ENCODE results near the gene PLXNA3. TPM values are rescaled to one million over a fixed set of nuclear protein-coding genes. Genes with fewer than 3 reads are reported as not detected.
"Not testable (repeated sequence)": the region's sequence is repeated elsewhere in the genome, so short reads cannot be mapped to it uniquely, and the experiment has no call there.

PLXNA3 gene
- total and polyA plus RNA-seq, 10 of the 15 experiments (the other 5 are each of a cell fraction or from before 2014, with no cell fraction given): 0.26 to 26.8 (median 3.4) TPM

GRCh38 chrX:154496591-154497137 is 38.6 kb downstream of the PLXNA3 start:
- H3K9me3 ChIP-seq (replicated peaks; ENCODE audit: control insufficient read depth, insufficient read depth, low read length); intact Hi-C loops (cut with micrococcal nuclease; ENCODE audit: unreplicated experiment); H3K27me3 ChIP-seq (replicated peaks in 1 of 2; ENCODE audit: control insufficient read depth in 2 of 2, insufficient read depth in 2 of 2, low read length in 1 of 2); H3K79me2 ChIP-seq (ENCODE audit: control insufficient read depth, insufficient read depth, low read length); BruUV-seq (replicated peaks); H3K4me2 ChIP-seq (ENCODE audit: control insufficient read depth, insufficient read depth); ATAC-seq; H3K36me3 ChIP-seq (ENCODE audit: control insufficient read depth in 2 of 2, insufficient read depth in 2 of 2, low read length in 1 of 2); H3K4me3 ChIP-seq; H3K9ac ChIP-seq (ENCODE audit: control insufficient read depth, insufficient read depth, low read length); FAIRE-seq; DNase-seq (ENCODE audit: low read depth, low spot score); H3K4me1 ChIP-seq (ENCODE audit: control insufficient read depth, insufficient read depth, low read length); in situ Hi-C loops (cut with MboI); H4K20me1 ChIP-seq (ENCODE audit: control insufficient read depth, insufficient read depth): not testable (repeated sequence)
- SMC1A ChIA-PET (ENCODE audit: uncharacterized antibody, unreplicated experiment): interaction anchor here (0.6 to 1.6 kb wide), 2 partner anchors 31 to 33 kb away, joined by 3 to 7 read pairs; no protein-coding TSS in a partner anchor
- Histone ChIP-seq H2AFZ (ENCODE audit: control insufficient read depth, low read depth, low read length) (peak overlapping the region; percentile 9; the same call in 1 of the 2 replicates), H3K27ac (ENCODE audit: control insufficient read depth, insufficient read depth) (peak overlapping the region; percentile 4; the same call in 1 of the 2 replicates)
- CTCF ChIA-PET: interaction anchor here (1.6 to 2.6 kb wide), 2 partner anchors 19 to 31 kb away, joined by 3 to 9 read pairs; no protein-coding TSS in a partner anchor
- POLR2A ChIA-PET: interaction anchor here (1.1 kb wide), 1 partner anchor 30 kb away, joined by 3 read pairs; no protein-coding TSS in a partner anchor
- RAD21 ChIA-PET (ENCODE audit: unreplicated experiment): interaction anchor here (0.8 to 1.1 kb wide), 2 partner anchors 10 to 30 kb away, joined by 3 to 4 read pairs; partner anchors contain the start of gene UBL4A
- WGBS (ENCODE audit: insufficient coverage, insufficient replicate concordance, low lambda C conversion rate, missing lambda C conversion rate): 12% methylated on average over 4 of the region's 4 CpGs
- 0 out of 2 replicates have a peak, but pooled peaks have one; percentile 22 for TF ChIP-seq SPI1 (IDR thresholded peaks at IDR 0.05; ENCODE audit: borderline replicate concordance, insufficient read depth, low read depth, low read length)

- ATAC-seq; H2AFZ ChIP-seq (ENCODE audit: control insufficient read depth, low read depth, low read length); RAD21 ChIA-PET (ENCODE audit: unreplicated experiment); H3K36me3 ChIP-seq (ENCODE audit: control insufficient read depth in 2 of 2, insufficient read depth in 2 of 2, low read length in 1 of 2); FAIRE-seq; DNase-seq (ENCODE audit: low read depth, low spot score); H3K9me3 ChIP-seq (replicated peaks; ENCODE audit: control insufficient read depth, insufficient read depth, low read length); SMC1A ChIA-PET (ENCODE audit: uncharacterized antibody, unreplicated experiment); H3K9ac ChIP-seq (ENCODE audit: control insufficient read depth, insufficient read depth, low read length); H4K20me1 ChIP-seq (ENCODE audit: control insufficient read depth, insufficient read depth); H3K4me3 ChIP-seq; H3K79me2 ChIP-seq (ENCODE audit: control insufficient read depth, insufficient read depth, low read length); CTCF ChIA-PET; H3K27ac ChIP-seq (ENCODE audit: control insufficient read depth, insufficient read depth); H3K4me1 ChIP-seq (ENCODE audit: control insufficient read depth, insufficient read depth, low read length); intact Hi-C loops (cut with micrococcal nuclease; ENCODE audit: unreplicated experiment); BruUV-seq (replicated peaks); in situ Hi-C loops (cut with MboI); H3K4me2 ChIP-seq (ENCODE audit: control insufficient read depth, insufficient read depth); H3K27me3 ChIP-seq (replicated peaks in 1 of 2; ENCODE audit: control insufficient read depth in 2 of 2, insufficient read depth in 2 of 2, low read length in 1 of 2): not testable (repeated sequence)
- WGBS (ENCODE audit: insufficient coverage, insufficient replicate concordance, low lambda C conversion rate, missing lambda C conversion rate): 90% methylated on average over 7 of the region's 7 CpGs
- POLR2A ChIA-PET: interaction anchor here (0.7 to 1.5 kb wide), 3 partner anchors 11 to 497 kb away, joined by 3 to 5 read pairs (median 4); partner anchors contain the start of gene SLC10A3
Observed at GRCh38 chrX:154501423-154501822, 43.3 kb downstream of the PLXNA3 start.
